HT-29 (cell line): ENCODE measurements around the gene ZFAND3. TPM values are rescaled to one million over a fixed set of nuclear protein-coding genes. Genes with fewer than 3 reads are reported as not detected.

ENCODE experiments used
- DNase-seq: peaks from one replicate; pipeline ENCODE4 v3.0.0-alpha.2; 2015; ENCODE audit warnings: low spot score
- total RNA-seq: library from RNA; depleted of rRNA; stranded (reverse); fragments of >200 nt; shearing (Covaris generic); gene quantifications from 2 replicates; pipeline ENCODE4 v1.2.3, GENCODE V29; 2014

The ZFAND3 gene
- total RNA-seq, 1 experiment from 2014 or later: 19.6 TPM

DNA sequence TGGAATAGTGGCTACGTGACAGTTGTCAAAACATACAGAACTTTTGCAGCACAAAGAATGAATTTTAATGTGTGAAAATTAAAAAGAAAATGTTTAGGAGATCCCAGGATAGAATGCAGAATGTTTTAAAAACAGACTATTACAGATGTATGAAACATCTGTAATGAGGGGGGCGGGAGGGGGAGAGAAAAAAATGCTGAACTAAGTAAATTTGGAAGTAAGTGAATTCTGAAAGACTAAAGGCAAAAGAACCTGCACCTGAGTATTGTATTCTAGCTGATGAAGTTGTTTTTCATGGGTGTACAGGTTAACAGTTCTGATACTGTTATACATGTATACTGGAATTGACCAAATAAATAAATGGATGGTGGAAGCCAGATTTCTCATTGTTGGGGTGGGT lies 178.8 kb downstream of the ZFAND3 start:
- no peak for DNase-seq

- no peak for DNase-seq
These were observed 181.9 kb downstream of the ZFAND3 start for GRCh38 chr6:38001386-38001785.

GRCh38 chr6:38004908-38005307 lies 185.4 kb downstream of the ZFAND3 start:
- no peak for DNase-seq

GRCh38 chr6:38011937-38012336 lies 192.4 kb downstream of the ZFAND3 start:
- no peak for DNase-seq

DNA sequence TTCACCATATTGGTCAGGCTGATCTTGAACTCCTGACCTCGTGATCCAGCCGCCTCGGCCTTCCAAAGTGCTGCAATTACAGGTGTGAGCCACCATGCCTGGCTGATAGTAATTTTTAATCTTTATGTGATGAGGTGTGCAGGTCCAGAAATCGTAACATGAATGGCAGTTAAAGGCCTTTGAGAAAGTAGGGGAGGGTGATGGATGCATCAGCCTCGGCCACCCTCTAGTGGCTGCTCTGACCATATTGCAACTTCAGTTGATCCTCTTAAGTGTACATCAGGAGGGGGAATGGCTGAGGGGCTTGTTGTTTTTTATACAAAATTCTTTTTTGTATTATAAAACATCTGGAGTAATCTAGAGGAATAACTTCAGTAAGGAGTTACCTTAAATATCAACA lies 193.0 kb downstream of the ZFAND3 start:
- peak; percentile 63 for DNase-seq

GRCh38 chr6:38015341-38015740 lies 195.8 kb downstream of the ZFAND3 start:
- no peak for DNase-seq

GRCh38 chr6:38016824-38017223 lies 197.3 kb downstream of the ZFAND3 start:
- no peak for DNase-seq

GRCh38 chr6:38018755-38019165 lies 199.2 kb downstream of the ZFAND3 start:
- DNase-seq: no peak

- no peak for DNase-seq
These were observed 201.1 kb downstream of the ZFAND3 start for GRCh38 chr6:38020593-38020992.

GRCh38 chr6:38021029-38021428 lies 201.5 kb downstream of the ZFAND3 start:
- DNase-seq: no peak

DNA sequence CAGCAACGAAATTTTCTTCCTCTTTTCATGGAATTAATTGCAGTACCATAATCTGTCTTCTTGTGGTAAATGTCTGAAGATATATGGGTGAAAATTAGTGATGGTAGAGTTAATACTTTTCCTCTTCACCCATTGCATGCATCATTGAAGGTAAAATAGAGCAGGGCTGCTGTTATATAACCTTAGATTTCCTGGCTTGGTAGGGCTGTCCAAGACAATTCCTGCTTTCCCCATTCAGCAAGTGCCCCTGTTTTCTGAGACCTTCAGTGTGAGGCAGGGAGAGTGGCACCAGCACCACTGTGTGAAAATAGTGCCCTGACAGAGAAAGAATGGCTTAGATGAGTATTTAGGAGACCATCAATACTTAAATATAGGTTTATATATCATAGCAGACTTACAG lies 202.0 kb downstream of the ZFAND3 start:
- no peak for DNase-seq

- no peak for DNase-seq
These were observed 203.2 kb downstream of the ZFAND3 start for GRCh38 chr6:38022688-38023087.

GRCh38 chr6:38024908-38025307 lies 205.4 kb downstream of the ZFAND3 start:
- no peak for DNase-seq

DNA sequence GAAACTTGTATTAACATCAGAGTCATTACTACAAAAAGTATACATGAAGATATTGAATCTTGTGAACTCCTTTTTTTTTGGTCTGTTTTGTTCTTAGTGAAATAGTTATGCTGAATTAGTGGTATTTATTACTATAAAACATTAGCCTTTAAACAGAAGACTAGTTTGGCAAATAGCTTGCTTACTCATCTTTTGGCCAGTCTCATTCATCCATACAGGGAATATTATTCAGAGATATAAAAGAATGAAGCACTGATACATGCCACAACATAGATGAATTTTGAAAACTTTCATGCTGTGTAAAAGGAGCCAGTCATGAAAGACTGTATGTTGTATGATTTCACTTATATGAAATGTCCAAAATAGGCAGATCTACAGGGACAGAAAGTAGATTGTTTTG lies 205.9 kb downstream of the ZFAND3 start:
- DNase-seq: no peak

DNA sequence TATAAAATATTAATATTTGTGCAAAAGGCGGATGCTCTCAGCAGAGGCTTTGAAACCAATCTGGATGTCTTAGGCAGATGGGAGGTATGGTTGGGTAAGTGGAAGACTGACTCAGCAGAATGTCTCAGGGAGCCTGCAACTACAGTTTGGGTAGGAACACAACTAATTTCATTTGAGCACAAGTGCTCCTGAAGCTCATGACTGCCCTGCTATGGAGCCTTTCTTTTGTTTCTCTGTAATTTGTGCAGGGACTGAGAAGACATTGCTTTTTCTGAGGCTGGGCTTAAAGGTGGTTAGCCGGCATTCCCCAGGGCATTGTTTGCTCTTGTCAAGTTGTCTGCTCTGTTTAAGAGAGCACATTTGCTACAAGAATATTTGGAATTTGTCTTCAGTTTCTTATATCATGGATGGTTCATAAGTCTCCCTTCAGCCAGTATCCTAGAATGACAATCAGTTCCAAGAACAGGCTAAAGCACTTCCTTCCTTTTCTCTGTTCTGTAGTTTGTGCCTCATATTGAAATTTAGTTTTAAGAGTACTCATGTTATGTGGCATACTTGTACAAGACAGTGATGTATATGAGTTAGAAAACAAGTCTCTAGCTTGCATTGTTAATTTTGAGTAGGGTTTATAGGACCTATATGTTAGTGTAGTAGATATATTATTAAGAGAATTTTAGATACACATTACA lies 208.3 kb downstream of the ZFAND3 start:
- DNase-seq: no peak

- DNase-seq: no peak
These were observed 210.9 kb downstream of the ZFAND3 start for GRCh38 chr6:38030380-38030779.

DNA sequence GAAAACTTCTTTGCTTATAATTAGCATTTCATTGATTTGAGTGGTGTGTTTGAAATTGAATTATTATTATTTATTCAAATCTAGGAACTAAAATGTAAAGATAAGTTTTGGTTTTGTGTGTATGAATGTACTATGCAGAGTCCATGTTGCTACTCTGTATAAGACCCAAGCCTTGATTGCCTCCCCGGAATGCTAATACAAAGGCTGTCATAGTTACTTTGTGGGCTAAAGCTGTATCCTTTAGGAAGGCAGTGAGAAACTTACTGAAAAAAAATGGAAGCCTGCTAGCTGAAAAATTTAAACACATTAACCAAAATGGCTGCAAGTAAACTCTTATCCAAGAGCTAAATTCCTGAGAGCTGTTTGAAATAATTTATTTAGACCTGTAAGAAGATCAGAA lies 213.3 kb downstream of the ZFAND3 start:
- no peak for DNase-seq

- no peak for DNase-seq
These were observed 214.0 kb downstream of the ZFAND3 start for GRCh38 chr6:38033442-38033982.

GRCh38 chr6:38034274-38034914 lies 214.9 kb downstream of the ZFAND3 start:
- peak; percentile 61 for DNase-seq

GRCh38 chr6:38035478-38035877 lies 216.0 kb downstream of the ZFAND3 start:
- DNase-seq: no peak

GRCh38 chr6:38039502-38039901 lies 220.0 kb downstream of the ZFAND3 start:
- DNase-seq: no peak

- no peak for DNase-seq
These were observed 220.7 kb downstream of the ZFAND3 start for GRCh38 chr6:38040254-38040653.

GRCh38 chr6:38043259-38043753 lies 223.8 kb downstream of the ZFAND3 start:
- DNase-seq: no peak
